ENCODE data around the gene GAS7. TPM values are rescaled to one million over a fixed set of nuclear protein-coding genes. Genes with fewer than 3 reads are reported as not detected.

The GAS7 gene
- total and polyA plus RNA-seq, 2 donors (not counting 1 experiment from before 2014, with no cell fraction given) = 3.4 to 13.6 TPM

- WGBS (ENCODE audit: insufficient coverage) = 56% methylated on average over 6 of the region's 7 CpGs
- Mint-ChIP-seq H3K27ac (no peak overlapping the region), H3K4me3 (no peak overlapping the region), H3K4me1 (peaks cover 11% of the 10 kb centered on the region), H3K27me3 (no peaks in the 10 kb centered on the region), H3K9me3 (ENCODE audit: insufficient read depth) (no peaks in the 10 kb centered on the region)
- Histone ChIP-seq H2AFZ (ENCODE audit: insufficient read depth, low read depth, low read length, poor library complexity, severe bottlenecking) (no peak overlapping the region), H3K9ac (ENCODE audit: low read length) (no peak overlapping the region), H3K79me2 (ENCODE audit: control insufficient read depth, insufficient read depth, low read length) (peaks cover 10% of the 10 kb centered on the region), H4K20me1 (ENCODE audit: control insufficient read depth, insufficient read depth, low read length, poor library complexity, severe bottlenecking) (no peaks in the 10 kb centered on the region), H3K4me1 (ENCODE audit: control insufficient read depth in 2 of 2, insufficient read depth in 2 of 2, low read length in 2 of 2) (peaks cover 5% of the 10 kb centered on the region in 2 donors), H3K4me3 (ENCODE audit: control extremely low read depth in 1 of 5, extremely low read depth in 1 of 5, insufficient read depth in 1 of 5, low read depth in 2 of 5, low read length in 4 of 5) (no peak overlapping the region), H3K4me2 (replicated peaks; ENCODE audit: low read depth, low read length, poor library complexity, severe bottlenecking) (no peak overlapping the region), H3K27me3 (replicated peaks in 1 of 4; ENCODE audit: control extremely low read depth in 1 of 4, control insufficient read depth in 3 of 4, insufficient read depth in 4 of 4, low read length in 3 of 4) (no peaks in the 10 kb centered on the region), H3K9me3 (ENCODE audit: control extremely low read depth in 1 of 3, control insufficient read depth in 2 of 3, insufficient read depth in 1 of 3, low read length in 2 of 3) (peaks cover 0 to 12% (median 0%) of the 10 kb centered on the region in 3 donors), H3K27ac (ENCODE audit: low read length in 2 of 2) (no peak overlapping the region), H3K36me3 (replicated peaks in 1 of 2; ENCODE audit: control extremely low read depth in 1 of 2, control insufficient read depth in 1 of 2, extremely low read depth in 1 of 2, insufficient read depth in 2 of 2, low read length in 1 of 2) (no peaks in the 10 kb centered on the region)
- peak; percentile 57 for ATAC-seq (ENCODE audit: low read depth)
- intact Hi-C loops (cut with micrococcal nuclease) = loop anchor here (5.0 kb wide), 1 partner anchor 59 kb away; no protein-coding TSS in a partner anchor
- peak; percentile 56 for DNase-seq
- POLR2A ChIA-PET = no interaction called here
- CTCF ChIA-PET = interaction anchor here (0.6 to 2.3 kb wide), 9 partner anchors 10 to 559 kb away, joined by 3 to 8 read pairs (median 4); no protein-coding TSS in a partner anchor
- TF ChIP-seq EZH2 (IDR thresholded peaks at IDR 0.05; ENCODE audit: borderline replicate concordance, insufficient read depth, low read depth, low read length, poor library complexity, severe bottlenecking) = no peak
- peak; percentile 90 for TF ChIP-seq CTCF (IDR thresholded peaks at IDR 0.05)
Observed at GRCh38 chr17:9987779-9988585, 210.4 kb downstream of the GAS7 start.

Measured in B cell (primary cell).